OCI-LY3 (cell line): ENCODE data around the gene ALG1L2.
"Not testable (repeated sequence)": the region's sequence is repeated elsewhere in the genome, so short reads cannot be mapped to it uniquely, and the experiment has no call there.

ENCODE experiments used
- EZH2phosphoT487 ChIP-seq: fragments of 200-600 bp; shearing (Covaris generic); IDR thresholded peaks from 2 replicates; pipeline ENCODE4 v1.6.1; 2018; ENCODE audit warnings: antibody characterized with exemption, mixed run types, low read depth
- TF ChIP-seq, protein P1 (sequence below): fragments of 200-600, 300-600 bp; sonication (generic); IDR thresholded peaks from 2 replicates; pipeline ENCODE4 v1.5.1; 2014; ENCODE audit warnings: antibody characterized with exemption, low read length, low read depth

DNA sequence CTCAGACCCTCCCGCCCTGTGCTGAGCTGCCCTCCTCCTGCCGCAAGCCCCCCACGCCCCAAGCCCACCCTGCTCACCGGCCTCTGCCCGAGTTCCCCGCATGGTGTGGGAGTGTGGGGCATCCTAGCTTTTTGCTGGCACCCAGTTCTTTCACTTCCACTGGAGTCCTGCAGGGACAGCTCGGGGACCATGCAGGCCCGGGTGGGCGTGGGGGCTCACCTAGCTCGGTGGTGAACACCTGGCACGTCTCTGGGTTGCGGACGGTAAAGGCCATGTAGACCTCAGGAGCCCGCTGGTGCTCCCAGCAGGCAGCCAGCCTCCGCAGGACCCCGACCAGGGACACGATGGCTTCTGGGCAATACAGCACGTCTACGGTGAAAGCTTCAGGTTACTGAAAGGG is 20.9 kb downstream of the ALG1L2 start:
- TF ChIP-seq, protein P1, sequence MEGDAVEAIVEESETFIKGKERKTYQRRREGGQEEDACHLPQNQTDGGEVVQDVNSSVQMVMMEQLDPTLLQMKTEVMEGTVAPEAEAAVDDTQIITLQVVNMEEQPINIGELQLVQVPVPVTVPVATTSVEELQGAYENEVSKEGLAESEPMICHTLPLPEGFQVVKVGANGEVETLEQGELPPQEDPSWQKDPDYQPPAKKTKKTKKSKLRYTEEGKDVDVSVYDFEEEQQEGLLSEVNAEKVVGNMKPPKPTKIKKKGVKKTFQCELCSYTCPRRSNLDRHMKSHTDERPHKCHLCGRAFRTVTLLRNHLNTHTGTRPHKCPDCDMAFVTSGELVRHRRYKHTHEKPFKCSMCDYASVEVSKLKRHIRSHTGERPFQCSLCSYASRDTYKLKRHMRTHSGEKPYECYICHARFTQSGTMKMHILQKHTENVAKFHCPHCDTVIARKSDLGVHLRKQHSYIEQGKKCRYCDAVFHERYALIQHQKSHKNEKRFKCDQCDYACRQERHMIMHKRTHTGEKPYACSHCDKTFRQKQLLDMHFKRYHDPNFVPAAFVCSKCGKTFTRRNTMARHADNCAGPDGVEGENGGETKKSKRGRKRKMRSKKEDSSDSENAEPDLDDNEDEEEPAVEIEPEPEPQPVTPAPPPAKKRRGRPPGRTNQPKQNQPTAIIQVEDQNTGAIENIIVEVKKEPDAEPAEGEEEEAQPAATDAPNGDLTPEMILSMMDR: not testable (repeated sequence)
- TF ChIP-seq EZH2phosphoT487: not testable (repeated sequence)
